ENCODE results near the gene STOML1. TPM values are rescaled to one million over a fixed set of nuclear protein-coding genes. Genes with fewer than 3 reads are reported as not detected.

Gene STOML1
- total RNA-seq: 13.7 and 18.8 TPM in 2 replicates

GRCh38 chr15:73991726-73992593 is at the start of gene STOML1:
TSS of gene STOML1 (minus strand) at chr15:73992295. CDS start at chr15:73992223, 72 bp downstream.

GRCh38 chr15:73994413-73994883 is 2.4 kb upstream of the STOML1 start, which contains the start of gene PML:
TSS of gene PML (plus strand) at chr15:73994716. CDS start at chr15:73994813, 97 bp downstream.

Other genes starting within 250 kb of the STOML1 start
- 0.08 and 0.42 TPM in 2 replicates for gene INSYN1, start 238.9 kb downstream of the STOML1 start, total RNA-seq
- gene TBC1D21, start 118.7 kb downstream of the STOML1 start, total RNA-seq: not detected in 2 replicates
- gene LOXL1, start 65.8 kb downstream of the STOML1 start, total RNA-seq: 12.8 and 16.4 TPM in 2 replicates
- gene PML, start 2.4 kb upstream of the STOML1 start, total RNA-seq: 59.3 and 60.1 TPM in 2 replicates
- not detected in 2 replicates for gene GOLGA6A, start 90.3 kb upstream of the STOML1 start, total RNA-seq
- 0.04 TPM in 1 of 2 replicates, not detected in the other for gene ISLR2, start 138.3 kb upstream of the STOML1 start, total RNA-seq
- 0.08 and 0.23 TPM in 2 replicates for gene ISLR, start 181.4 kb upstream of the STOML1 start, total RNA-seq
- not detected in 2 replicates for gene STRA6, start 210.5 kb upstream of the STOML1 start, total RNA-seq
- not detected in 2 replicates for gene CCDC33, start 244.0 kb upstream of the STOML1 start, total RNA-seq